Activated CD8-positive, alpha-beta memory T cell treated with anti-CD3 and anti-CD28 coated beads for 4 hours (primary cell): Measurements from ENCODE around the gene TBC1D14.
"Not testable (repeated sequence)": the region's sequence is repeated elsewhere in the genome, so short reads cannot be mapped to it uniquely, and the experiment has no call there.

Experiments
- DNase-seq, 2 donors: peaks; one replicate each; pipeline ENCODE4 v3.0.0-alpha.2; 2020; ENCODE audit warnings: low read depth in 2 of 2

TBC1D14 gene

GRCh38 chr4:6972911-6973310 is 63.3 kb downstream of the TBC1D14 start:
- DNase-seq: no peak

GRCh38 chr4:6974138-6974848 is 64.7 kb downstream of the TBC1D14 start:
- peak; percentile 53 to 57 for DNase-seq

DNA sequence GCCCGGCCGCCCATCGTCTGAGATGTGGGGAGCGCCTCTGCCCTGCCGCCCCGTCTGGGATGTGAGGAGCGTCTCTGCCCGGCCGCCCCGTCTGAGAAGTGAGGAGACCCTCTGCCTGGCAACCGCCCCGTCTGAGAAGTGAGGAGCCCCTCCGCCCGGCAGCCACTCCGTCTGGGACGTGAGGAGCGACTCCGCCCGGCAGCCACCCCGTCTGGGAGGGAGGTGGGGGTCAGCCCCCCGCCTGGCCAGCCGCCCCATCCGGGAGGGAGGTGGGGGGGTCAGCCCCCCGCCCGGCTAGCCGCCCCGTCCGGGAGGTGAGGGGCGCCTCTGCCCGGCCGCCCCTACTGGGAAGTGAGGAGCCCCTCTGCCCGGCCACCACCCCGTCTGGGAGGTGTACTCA is 68.2 kb downstream of the TBC1D14 start:
- not testable (repeated sequence) for DNase-seq

- no peak for DNase-seq
These were observed 74.0 kb downstream of the TBC1D14 start for GRCh38 chr4:6983544-6984142.

DNA sequence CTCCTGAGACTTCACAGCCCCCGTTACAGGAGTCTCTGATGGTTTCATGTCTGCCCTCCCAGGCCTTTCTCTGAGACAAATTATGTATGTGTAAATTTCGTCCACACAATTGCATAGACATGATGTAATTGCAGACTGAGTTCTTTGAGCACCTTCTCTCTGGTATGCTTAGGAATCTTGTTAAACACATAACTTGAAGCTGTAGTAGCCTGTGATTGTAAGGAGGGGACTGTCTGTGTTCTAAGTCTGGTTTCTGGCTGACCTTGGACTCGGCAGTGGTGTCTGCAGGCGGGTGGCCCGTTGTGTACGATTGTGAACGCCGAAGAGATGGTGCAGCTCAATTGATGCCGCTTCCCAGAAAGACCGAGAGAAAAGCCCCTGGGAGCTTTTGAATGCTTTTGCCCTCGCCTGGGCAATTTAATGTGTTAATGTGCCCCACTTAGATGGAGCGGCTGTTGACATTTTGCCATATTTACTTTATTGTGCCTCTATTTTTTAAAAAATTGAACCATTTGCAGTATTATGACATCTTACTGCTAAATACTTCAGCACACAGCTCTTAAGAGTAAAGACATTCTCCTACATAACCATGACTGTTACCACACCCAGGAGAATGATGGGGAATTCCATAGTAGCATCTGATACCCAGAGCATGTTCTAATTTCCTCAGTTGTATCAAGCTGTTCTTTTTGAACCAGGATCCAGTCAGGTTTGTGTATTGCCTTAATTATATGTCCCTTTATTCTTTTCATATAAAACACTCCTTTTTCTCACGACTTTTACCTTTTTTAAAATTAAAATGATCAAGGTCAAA is 75.2 kb downstream of the TBC1D14 start:
- DNase-seq: no peak

DNA sequence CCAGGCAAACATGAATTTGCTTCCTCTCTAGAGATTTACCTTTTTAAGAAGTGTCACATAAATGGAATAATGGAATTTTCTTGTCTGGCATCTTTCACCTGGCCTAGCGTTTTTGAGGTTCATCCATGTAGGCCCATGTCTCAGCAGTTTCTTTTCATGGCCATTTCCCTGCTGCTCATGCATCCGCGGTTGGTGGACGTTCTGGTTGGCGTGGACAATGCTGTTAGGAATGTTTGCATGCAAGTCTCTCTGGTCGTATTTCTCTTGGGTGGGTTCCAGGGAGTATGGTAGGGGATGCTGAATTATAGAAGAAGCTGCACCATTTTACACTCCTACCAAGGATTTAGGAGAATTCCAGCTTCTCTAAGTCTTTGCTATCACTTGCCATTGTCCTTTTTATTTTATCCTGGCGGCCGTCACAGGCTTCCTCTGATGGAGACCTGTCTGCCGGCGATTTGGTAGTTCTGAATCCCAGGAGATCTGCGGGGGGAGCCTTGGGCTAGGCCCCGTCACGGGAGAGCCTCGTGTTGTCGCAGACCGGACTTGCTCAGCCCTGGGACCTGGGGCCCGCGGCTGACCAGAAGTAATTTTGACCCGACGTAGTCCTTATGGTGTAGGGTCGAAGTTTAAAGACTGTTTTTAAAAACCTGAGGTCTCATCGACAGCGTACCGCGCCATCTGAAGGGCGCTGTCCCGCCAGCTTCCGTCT is 76.6 kb downstream of the TBC1D14 start:
- no peak for DNase-seq

GRCh38 chr4:6986781-6987587 is 77.4 kb downstream of the TBC1D14 start:
- DNase-seq: peak; percentile 85 to 86

DNA sequence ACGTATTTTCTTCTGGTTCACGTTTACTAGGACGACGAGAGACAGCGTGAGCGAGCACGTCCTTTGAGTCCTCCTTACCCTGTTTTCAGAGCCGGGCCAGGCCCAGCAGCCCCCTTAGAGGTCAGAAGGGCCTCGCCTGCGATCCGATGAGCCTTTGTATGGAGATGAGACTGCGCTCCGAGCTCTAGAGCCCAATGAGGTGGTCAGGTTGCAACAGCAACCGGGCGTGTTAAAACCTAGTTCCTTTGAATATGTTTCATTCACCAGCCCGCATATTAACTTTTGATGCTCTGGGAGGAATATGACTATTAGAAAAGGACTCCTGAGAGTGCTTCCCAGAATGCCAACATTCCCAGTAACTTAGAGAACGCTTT is 77.9 kb downstream of the TBC1D14 start:
- DNase-seq: no peak

GRCh38 chr4:6988016-6988715 is 78.5 kb downstream of the TBC1D14 start:
- DNase-seq: no peak

GRCh38 chr4:6989331-6989923 is 79.8 kb downstream of the TBC1D14 start:
- no peak for DNase-seq

DNA sequence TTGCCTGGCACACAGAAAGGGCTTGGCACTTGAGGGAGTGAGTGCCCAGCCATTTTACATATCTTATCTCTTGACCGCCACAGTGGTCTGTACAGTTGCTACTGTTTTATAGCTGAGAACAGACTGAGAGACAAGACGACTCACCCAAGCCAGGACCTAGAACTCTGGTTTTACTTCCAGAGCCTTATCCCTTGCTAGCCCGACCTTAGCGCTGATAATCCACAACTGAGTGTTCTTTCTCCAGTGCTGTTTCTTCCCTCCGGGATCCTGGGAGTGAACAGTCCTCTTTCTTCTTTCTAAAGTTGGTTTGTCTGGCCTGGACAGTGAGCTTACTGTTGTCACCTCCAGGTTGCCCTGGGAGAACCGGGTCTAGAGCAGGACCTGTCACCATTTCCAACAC is 81.0 kb downstream of the TBC1D14 start:
- no peak for DNase-seq

- no peak for DNase-seq
These were observed 81.6 kb downstream of the TBC1D14 start for GRCh38 chr4:6991249-6991648.

- no peak for DNase-seq
These were observed 82.3 kb downstream of the TBC1D14 start for GRCh38 chr4:6991771-6992557.

GRCh38 chr4:6992728-6993677 is 83.4 kb downstream of the TBC1D14 start:
- DNase-seq: no peak

- DNase-seq: no peak
These were observed 86.9 kb downstream of the TBC1D14 start for GRCh38 chr4:6996481-6996880.

DNA sequence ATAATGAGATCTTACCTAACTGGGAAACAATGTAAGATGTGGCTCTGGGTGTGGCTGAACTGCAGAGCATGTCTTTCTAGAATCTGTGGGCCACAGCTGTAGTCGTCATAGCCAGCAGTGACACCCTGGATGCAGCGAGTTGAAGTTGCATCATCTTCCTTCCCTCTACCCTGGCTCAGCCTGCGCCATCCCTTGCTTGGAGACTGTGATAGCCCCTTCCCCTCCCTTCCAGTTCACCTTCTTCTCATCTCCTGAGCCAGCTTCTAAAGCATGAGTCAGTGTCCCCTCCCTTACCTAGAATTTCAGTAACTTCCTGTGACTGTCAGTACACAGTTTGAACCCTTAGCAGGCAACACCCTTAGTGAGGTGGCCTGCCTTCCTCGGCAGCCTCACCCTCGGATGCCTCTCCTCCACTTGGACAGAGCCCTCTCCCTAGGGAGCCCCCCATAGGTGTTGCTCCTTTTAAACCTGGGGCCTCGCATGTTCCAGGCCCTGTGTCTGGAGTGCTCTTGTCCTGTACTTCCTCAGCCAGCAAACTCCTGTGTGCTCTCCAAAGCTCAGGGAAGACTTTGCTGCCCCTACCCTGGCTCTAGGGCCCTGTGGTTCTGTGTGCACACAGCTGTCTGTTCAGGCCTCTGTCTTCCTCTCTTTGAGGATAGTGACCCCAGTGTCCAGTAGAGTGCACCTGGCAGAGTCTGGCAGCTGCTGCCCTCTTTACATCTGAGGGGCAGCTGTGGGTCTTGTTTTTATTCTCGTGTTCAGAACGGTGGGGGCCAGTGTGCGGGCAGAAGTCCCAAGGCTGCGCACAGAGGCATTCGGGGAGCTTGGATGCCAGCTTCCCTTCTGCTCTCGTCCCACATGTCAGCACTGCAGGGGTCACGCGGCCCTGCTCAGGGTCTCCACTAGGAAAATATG is 89.8 kb downstream of the TBC1D14 start:
- DNase-seq: no peak

DNA sequence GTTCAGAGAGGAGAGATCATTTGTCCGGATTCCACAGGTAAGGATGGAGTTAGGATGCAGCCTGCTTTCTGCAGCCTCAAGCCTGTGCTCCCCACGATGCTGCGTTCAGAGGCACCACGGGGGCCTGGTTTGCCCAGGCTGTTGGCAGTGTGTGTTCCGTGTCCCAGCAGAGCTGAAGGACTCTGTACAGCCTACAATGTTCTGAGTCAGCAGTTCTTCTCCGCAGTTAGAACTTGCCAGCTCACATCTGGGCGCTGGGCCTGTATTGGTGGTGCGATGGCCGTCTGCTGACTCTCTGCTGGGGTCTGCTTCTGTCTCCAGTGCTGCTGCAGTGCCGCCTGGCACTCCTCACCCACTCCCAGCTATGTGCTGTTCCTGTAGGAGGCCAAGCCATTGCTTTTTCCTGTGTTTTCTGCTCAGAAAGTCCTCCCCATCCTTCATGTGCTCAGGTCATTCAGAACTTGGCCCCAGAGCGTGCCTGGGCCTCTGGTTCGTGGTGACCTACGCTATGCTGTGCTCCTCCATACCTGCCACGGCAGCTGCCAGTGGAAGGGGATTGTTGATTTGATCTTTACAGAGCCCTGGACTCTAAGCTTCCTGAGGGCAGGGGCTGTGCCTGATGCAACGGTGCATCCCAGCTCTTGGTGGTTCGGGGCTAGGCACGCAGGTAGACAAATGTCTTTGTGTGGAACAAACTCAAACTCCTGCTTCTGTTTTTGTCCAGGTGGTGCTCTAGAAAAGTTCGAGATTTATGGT is 91.0 kb downstream of the TBC1D14 start:
- no peak for DNase-seq
